ENCODE measurements around the gene KCNJ1.

KCNJ1 gene

DNA sequence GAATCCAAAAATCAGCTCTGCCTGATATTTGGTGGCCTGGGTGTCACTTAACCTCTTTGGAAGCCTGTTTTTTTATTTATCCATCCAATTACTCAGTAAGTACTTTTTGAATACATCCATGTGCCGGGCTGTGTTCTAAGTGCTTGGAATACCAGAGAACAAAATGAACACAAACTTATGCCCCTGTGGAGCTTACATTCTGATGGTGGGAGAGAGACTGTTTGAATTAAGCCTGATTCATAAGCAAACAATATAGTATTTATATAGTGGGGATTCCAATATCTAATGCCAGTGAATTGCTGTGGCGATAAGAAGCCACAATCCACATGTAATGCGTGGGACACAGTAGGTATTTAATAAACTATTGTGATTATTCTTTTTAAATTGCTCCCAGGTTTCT, 43.5 kb upstream of the KCNJ1 start:
- H3K79me2 ChIP-seq (ENCODE audit: low read length): no peaks in the 10 kb centered on the region
- no peak overlapping the region for H3K9ac ChIP-seq (ENCODE audit: low read length)
- peaks cover 5% of the 10 kb centered on the region; the same call in 1 of the 2 replicates for H3K9me3 ChIP-seq (ENCODE audit: insufficient read depth, low read length)
- H4K20me1 ChIP-seq (ENCODE audit: insufficient read depth, low read length): no peaks in the 10 kb centered on the region
- H3K27ac ChIP-seq (ENCODE audit: low read length): no peak overlapping the region
- no peak for TF ChIP-seq EZH2phosphoT487 (IDR thresholded peaks at IDR 0.05; ENCODE audit: low read depth)
- TF ChIP-seq, protein P1, sequence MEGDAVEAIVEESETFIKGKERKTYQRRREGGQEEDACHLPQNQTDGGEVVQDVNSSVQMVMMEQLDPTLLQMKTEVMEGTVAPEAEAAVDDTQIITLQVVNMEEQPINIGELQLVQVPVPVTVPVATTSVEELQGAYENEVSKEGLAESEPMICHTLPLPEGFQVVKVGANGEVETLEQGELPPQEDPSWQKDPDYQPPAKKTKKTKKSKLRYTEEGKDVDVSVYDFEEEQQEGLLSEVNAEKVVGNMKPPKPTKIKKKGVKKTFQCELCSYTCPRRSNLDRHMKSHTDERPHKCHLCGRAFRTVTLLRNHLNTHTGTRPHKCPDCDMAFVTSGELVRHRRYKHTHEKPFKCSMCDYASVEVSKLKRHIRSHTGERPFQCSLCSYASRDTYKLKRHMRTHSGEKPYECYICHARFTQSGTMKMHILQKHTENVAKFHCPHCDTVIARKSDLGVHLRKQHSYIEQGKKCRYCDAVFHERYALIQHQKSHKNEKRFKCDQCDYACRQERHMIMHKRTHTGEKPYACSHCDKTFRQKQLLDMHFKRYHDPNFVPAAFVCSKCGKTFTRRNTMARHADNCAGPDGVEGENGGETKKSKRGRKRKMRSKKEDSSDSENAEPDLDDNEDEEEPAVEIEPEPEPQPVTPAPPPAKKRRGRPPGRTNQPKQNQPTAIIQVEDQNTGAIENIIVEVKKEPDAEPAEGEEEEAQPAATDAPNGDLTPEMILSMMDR (IDR thresholded peaks at IDR 0.05; ENCODE audit: low read depth, low read length): no peak
- no peaks in the 10 kb centered on the region for H3K36me3 ChIP-seq (replicated peaks; ENCODE audit: low read depth, low read length)
- no peak overlapping the region for H3K4me3 ChIP-seq (ENCODE audit: low read length)
- H3K4me2 ChIP-seq (ENCODE audit: low read length): no peak overlapping the region
- H3K27me3 ChIP-seq (ENCODE audit: low read depth, low read length): peaks cover 29% of the 10 kb centered on the region
- peaks cover 3% of the 10 kb centered on the region; the same call in 1 of the 2 replicates for H3K4me1 ChIP-seq (ENCODE audit: low read length)
- no peak overlapping the region for H2AFZ ChIP-seq (ENCODE audit: low read depth, low read length)

DNA sequence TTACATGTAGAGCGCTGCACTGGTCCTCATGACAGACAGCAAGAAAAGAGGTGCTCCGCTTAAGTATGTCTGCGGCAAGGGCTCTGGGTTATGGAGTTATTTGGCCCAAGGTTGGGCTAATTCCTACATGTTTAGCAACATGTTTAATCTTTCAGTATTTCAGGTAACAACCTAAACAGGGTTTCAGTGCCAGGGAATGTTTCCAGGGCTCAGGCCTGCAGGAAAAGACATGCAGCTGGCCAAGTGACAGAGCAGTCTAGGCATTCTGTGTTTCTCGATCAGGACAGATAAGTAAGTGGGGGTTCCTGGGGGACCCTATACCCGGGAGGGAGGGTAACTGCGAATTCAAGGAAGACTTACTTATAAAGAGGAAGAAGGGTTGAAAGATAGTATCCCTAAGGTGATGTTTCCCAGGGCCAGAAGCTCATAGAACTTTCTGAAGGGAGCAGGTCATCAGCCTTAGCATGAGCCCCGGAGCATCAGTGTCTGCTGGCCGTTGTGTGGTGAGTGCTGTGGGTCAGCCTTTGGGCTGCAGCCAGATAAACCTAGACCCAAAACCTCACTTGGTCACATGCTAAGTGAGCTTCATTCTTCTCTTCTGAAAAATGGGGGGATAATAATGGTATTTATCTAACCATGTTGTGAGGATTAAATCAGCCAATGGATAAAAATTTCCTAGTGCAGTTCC, 42.5 kb upstream of the KCNJ1 start:
- peaks cover 7% of the 10 kb centered on the region for H3K4me1 ChIP-seq (ENCODE audit: low read length)
- TF ChIP-seq EZH2phosphoT487 (IDR thresholded peaks at IDR 0.05; ENCODE audit: low read depth): no peak
- TF ChIP-seq, protein P1 (IDR thresholded peaks at IDR 0.05; ENCODE audit: low read depth, low read length): no peak
- no peaks in the 10 kb centered on the region for H4K20me1 ChIP-seq (ENCODE audit: insufficient read depth, low read length)
- no peak overlapping the region for H3K4me3 ChIP-seq (ENCODE audit: low read length)
- no peaks in the 10 kb centered on the region for H3K36me3 ChIP-seq (replicated peaks; ENCODE audit: low read depth, low read length)
- no peak overlapping the region for H2AFZ ChIP-seq (ENCODE audit: low read depth, low read length)
- no peak overlapping the region for H3K27ac ChIP-seq (ENCODE audit: low read length)
- H3K9ac ChIP-seq (ENCODE audit: low read length): no peak overlapping the region
- H3K9me3 ChIP-seq (ENCODE audit: insufficient read depth, low read length): peaks cover 5% of the 10 kb centered on the region; the same call in 1 of the 2 replicates
- no peak overlapping the region for H3K4me2 ChIP-seq (ENCODE audit: low read length)
- no peaks in the 10 kb centered on the region for H3K79me2 ChIP-seq (ENCODE audit: low read length)
- peaks cover 33% of the 10 kb centered on the region for H3K27me3 ChIP-seq (ENCODE audit: low read depth, low read length)

DNA sequence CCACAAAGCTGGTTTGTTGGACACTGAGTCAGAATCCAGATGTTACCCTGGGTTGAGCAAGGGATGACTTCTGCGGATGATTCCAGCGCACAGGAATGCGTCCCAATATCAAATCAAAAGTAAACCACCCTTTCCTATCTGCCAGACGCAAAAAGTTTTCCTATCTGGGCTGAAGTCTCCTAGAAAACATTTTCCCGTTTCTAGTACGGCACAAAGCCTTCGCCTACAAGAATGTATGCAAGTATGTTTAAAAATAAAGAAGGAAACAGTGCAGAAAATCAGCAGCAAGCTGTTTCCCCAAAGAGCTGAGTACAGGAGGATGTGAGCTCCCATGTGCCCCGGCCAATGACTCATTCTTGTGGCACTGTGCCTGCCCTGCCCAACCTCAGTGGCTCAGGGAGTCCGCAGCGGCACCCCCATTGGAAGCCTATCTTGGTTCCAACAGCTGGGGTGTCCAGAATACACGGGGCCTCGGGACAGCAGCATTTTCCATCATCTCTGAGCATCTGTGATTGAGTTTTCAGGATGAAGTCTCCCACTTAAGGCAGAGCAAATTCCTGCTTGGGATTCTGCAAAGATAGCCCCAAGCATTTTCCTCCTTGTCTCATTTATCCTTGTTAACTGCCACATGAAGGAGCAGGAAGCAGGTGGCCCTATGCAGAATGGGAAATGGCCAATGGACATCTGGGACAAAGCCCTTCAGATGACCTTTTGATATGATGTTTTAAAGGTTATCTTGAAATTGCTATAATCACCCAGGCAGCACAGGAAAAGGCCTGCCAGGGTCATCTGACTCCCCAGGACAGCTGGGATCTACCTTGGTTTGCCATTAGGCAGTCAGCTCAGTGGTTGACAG, 41.5 kb upstream of the KCNJ1 start:
- Histone ChIP-seq H3K27me3 (ENCODE audit: low read depth, low read length) (peaks cover 42% of the 10 kb centered on the region), H3K79me2 (ENCODE audit: low read length) (no peaks in the 10 kb centered on the region), H3K27ac (ENCODE audit: low read length) (no peak overlapping the region), H3K36me3 (replicated peaks; ENCODE audit: low read depth, low read length) (no peaks in the 10 kb centered on the region), H3K4me2 (ENCODE audit: low read length) (no peak overlapping the region), H3K4me1 (ENCODE audit: low read length) (peaks cover 9% of the 10 kb centered on the region), H2AFZ (ENCODE audit: low read depth, low read length) (no peak overlapping the region), H4K20me1 (ENCODE audit: insufficient read depth, low read length) (no peaks in the 10 kb centered on the region), H3K9ac (ENCODE audit: low read length) (no peak overlapping the region), H3K4me3 (ENCODE audit: low read length) (no peak overlapping the region), H3K9me3 (ENCODE audit: insufficient read depth, low read length) (peaks cover 5% of the 10 kb centered on the region; the same call in 1 of the 2 replicates)
- TF ChIP-seq, protein P1 (IDR thresholded peaks at IDR 0.05; ENCODE audit: low read depth, low read length): no peak
- no peak for TF ChIP-seq EZH2phosphoT487 (IDR thresholded peaks at IDR 0.05; ENCODE audit: low read depth)

DNA sequence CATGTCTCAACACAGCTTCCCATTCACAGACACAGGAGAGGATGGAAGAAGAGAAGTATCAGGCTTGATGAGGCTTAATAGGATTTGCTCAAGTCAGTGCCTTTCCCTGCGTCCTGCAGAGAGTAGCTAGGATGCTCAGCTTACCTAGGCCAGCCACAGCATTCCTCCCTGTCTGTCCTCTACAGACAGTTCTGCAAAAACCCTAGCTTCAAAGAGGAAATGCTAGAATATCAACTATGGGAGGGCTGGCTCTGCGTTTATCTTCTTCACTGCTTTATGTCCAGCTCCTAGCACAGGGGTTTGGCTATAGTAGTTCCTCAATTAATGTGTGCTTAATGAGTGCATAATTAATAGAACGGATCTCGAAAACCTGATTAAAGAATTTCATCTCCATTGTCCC, 40.5 kb upstream of the KCNJ1 start:
- Histone ChIP-seq H3K4me2 (ENCODE audit: low read length) (no peak overlapping the region), H4K20me1 (ENCODE audit: insufficient read depth, low read length) (no peaks in the 10 kb centered on the region), H3K9ac (ENCODE audit: low read length) (no peak overlapping the region), H2AFZ (ENCODE audit: low read depth, low read length) (no peak overlapping the region), H3K27ac (ENCODE audit: low read length) (no peak overlapping the region), H3K36me3 (replicated peaks; ENCODE audit: low read depth, low read length) (no peaks in the 10 kb centered on the region), H3K4me3 (ENCODE audit: low read length) (no peak overlapping the region), H3K27me3 (ENCODE audit: low read depth, low read length) (peaks cover 45% of the 10 kb centered on the region), H3K4me1 (ENCODE audit: low read length) (peaks cover 9% of the 10 kb centered on the region), H3K79me2 (ENCODE audit: low read length) (no peaks in the 10 kb centered on the region), H3K9me3 (ENCODE audit: insufficient read depth, low read length) (peaks cover 5% of the 10 kb centered on the region; the same call in 1 of the 2 replicates)
- TF ChIP-seq EZH2phosphoT487 (IDR thresholded peaks at IDR 0.05; ENCODE audit: low read depth): no peak
- TF ChIP-seq, protein P1 (IDR thresholded peaks at IDR 0.05; ENCODE audit: low read depth, low read length): no peak
